LHCN-M2 (cell line): ENCODE data around the gene PIGZ. TPM values are rescaled to one million over a fixed set of nuclear protein-coding genes. Genes with fewer than 3 reads are reported as not detected.
"Not testable (repeated sequence)": the region's sequence is repeated elsewhere in the genome, so short reads cannot be mapped to it uniquely, and the experiment has no call there.

Experiments
- DNase-seq: peaks from one replicate; pipeline ENCODE4 v3.0.0-alpha.2; 2012; ENCODE audit warnings: low read depth
- total RNA-seq: library from RNA; depleted of rRNA; stranded (reverse); fragments of >200 nt; gene quantifications from 2 replicates; pipeline ENCODE4 v1.2.3, GENCODE V29; 2014

The PIGZ gene
- total RNA-seq, 1 experiment from 2014 or later, result 2.4 TPM

DNA sequence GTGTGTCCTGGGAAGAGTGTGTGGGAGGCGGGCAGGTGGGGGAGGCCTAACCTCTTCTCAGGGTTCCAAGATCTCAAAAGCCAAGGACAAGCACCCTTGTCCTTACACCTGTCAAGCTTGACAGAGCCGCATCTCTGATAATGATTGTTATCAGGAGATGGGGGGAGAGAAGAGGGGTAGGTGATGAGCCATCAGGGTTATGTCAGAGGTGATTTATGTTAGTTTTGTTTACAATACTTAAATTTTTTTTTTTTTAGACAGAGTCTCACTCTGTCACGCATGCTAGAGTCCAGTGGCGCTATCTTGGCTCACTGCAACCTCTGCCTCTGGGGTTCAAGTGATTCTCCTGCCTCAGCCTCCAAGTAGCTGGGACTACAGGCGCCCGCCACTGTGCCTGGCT, 18.9 kb downstream of the PIGZ start:
- DNase-seq, result no peak

DNA sequence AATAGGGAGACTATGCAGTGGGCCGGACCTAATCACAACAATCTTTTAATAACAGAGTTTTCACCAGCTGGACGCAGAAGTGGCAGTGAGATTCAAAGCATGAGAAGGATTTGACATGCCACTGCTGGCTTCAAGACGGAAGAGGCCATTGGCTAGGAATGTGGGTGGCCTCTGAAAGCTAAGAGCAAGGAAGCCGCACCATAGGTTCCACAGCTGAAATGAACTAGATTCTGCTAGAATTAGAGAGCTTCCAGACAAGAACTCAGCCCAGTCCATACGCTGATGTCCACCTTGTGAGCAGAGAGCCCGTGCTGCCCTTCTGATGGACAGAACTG, 19.4 kb downstream of the PIGZ start:
- DNase-seq, result no peak

DNA sequence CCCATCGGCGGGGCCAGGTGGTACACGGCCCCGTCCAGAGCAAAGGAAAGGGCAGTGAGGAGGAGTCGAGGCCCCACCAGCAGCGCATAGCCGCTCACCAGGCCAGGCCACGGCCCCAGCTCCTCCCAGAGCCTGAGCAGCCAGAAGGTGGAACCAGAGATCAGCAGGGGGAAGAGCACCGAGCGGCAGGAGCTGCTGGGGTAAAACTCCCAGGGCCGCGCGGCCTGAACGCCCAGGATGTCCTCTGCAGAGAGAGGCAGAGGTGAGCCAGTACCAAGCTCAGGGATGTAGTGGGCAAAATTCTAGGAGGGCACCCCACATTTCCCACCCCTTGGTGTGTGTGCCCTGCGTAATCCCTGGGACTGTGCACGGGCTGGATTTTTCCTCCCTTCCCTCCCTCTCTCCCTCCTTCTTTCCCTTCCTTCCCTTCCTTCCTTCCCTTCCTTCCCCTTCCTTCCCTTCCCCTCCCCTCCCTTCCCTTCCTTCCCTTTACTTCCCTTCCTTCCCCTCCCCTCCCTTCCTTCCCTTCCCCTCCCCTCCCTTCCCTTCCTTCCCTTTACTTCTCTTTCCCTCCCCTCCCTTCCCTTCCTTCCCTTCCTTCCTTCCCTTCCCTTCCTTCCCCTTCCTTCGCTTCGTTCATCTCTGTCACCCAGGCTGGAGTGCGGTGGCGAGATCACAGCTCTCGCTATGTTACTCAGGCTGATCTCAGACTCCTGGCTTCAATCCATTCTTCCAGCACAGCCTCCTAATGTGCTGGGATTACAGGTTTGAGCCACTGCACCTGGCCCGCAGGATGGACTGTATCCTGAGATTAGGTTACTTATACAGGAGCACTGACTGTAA, 20.0 kb downstream of the PIGZ start:
- DNase-seq, result peak; percentile 39

DNA sequence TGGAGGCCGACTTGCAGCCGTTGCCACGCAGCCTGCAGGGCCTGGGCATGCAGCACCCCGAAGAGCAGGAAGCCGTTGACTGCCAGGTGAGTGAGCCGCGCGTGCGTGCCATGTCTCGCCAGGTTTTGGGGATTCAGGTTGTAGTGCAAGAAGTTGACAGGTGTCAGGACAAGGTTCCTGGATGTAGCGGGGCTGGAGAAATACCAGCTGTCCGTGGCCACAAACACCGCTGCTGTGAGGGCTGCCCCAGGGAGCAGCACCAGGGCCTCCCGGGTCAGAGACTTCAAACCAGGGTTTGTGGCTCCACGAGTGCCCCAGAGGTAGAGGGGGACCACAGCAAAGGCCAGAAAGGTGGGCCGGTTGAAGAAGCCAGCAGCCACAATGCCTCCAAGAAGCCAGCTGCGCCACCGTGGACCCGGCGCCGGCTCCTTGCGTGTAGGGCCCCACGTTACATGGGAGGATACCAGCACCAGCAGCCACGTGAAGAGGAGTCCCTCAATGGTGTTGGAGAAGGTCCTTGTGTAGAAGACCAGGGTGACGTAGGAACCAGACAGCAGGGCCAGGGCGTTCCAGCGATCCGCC, 20.7 kb downstream of the PIGZ start:
- DNase-seq, result no peak

DNA sequence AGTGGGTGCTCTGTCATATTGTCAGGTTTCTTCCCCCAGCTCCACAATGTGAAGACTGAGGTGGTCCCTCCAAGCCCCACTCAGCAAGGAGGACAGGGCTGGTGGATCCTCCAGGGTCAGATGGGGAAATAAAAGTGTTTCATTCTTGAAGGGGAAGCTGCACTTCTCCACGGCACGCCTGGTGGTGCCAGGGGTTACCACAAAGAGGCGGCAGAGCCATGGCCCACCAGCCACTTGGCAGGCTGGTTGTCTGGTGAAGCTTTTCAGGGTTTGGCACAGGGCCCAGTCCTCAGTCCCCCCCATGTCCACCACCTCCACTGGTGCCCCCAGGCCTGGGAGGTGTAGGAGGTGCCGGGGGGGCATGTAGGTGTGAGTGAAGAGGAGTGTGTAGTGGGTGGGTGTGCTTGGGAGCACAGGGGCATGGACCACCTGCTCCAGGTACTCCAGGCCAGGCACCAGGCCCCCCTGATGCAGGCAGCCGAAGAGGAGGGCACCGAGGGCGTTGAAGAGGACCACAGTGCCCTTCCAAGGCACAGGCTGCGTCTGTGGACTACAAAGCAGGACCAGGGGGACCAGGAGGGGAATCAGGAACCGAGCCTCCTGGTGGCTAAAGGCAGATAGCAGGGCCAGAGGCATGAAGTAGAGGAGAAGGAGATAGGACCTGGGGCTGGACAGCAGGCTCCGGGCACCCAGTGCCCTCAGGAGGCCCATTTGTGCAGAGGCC, 21.3 kb downstream of the PIGZ start:
- DNase-seq, result no peak

DNA sequence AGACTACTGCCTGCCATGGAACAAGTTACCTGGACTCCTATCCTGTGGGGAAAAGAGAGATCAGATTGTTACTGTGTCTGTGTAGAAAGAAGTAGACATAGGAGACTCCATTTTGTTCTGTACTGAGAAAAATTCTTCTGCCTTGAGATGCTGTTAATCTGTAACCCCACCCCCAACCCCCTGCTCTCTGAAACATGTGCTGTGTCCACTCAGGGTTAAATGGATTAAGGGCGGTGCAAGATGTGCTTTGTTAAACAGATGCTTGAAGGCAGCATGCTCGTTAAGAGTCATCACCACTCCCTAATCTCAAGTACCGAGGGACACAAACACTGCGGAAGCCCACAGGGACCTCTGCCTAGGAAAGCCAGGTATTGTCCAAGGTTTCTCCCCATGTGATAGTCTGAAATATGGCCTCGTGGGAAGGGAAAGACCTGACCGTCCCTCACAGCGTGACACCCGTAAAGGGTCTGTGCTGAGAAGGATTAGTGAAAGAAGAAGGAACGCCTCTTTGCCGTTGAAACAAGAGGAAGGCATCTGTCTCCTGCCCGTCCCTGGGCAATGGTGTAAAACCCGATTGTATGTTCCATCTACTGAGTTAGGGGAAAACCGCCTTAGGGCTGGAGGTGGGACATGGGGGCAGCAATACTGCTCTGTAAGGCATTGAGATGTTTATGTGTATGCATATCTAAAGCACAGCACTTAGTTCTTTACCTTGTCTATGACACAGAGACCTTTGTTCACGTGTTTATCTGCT, 24.4 kb downstream of the PIGZ start:
- DNase-seq, result not testable (repeated sequence)

DNA sequence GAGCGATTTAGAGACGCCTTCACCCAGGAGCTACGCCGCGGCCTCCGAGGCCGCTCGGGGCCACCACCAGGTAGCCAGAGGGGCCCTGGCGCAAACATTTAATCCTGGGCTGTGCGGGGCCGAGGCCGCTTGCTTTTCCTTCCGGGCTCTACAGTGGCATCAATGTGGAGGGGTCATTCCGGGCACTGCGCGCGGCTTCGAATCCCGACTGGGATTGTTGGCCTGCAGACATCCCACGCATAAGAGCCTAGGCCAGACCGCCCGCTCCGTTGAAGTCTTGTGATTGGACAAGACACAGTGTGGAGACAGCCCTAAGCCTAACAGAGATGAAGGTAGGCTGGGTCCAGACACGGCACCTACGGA, 25.7 kb downstream of the PIGZ start:
- DNase-seq, result peak; percentile 10

DNA sequence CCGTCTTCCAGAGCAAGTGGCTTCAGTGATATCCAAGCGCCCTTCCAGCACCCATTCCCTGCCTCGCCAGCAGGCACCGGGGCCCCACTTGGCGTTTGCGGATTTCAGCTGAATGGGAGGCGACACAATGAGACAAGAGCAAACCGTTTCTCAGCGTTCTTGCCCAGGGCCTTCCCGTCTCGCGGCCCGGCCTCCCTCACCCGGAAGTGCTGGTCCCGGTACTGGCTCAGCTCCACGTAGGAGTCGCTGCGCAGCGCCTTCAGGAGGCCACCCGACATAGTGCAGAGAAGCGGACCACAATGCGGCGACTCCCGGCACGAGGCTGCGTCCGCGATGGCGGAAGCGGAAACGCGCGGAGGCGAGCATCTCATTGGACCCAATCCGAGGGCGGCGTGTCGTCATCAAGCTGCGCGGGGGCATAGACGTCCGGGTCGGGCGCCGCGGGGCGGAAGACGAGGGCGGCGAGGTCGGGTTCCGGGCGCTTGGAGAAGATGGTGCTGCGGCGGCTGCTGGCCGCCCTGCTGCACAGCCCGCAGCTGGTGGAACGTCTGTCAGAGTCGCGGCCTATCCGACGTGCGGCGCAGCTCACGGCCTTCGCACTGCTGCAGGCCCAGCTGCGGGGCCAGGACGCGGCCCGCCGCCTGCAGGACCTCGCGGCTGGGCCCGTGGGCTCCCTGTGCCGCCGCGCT, 26.3 kb downstream of the PIGZ start, which contains the start of gene NCBP2:
TSS of gene NCBP2 (minus strand) at position 303 of the 689 bp plus-strand sequence. CDS start at position 278, 25 bp downstream.
- DNase-seq, result peak; percentile 98

DNA sequence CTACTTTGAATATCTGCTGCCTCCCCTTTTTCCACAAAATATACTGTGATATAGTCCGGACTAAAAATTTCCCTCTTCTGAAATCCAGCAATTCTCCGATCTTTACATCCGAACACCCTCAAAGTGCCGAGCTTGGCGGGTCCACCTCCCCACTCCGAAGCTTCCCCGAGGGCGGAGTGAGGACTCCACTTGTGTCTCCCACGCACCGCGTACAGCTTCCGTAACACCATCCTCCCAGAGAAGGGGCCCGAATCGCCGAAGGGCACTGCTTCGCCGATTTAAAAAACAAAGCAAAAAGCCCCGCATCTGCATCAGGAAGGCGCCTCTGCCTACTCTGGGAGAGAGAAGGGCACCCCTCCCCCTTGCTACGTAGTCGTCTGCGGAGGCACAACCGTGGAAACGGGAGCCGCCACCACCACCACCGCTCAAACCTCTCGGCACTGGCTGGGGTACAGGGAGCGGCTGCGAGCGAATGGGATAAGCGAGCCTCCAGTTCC, 26.9 kb downstream of the PIGZ start:
- no peak for DNase-seq

DNA sequence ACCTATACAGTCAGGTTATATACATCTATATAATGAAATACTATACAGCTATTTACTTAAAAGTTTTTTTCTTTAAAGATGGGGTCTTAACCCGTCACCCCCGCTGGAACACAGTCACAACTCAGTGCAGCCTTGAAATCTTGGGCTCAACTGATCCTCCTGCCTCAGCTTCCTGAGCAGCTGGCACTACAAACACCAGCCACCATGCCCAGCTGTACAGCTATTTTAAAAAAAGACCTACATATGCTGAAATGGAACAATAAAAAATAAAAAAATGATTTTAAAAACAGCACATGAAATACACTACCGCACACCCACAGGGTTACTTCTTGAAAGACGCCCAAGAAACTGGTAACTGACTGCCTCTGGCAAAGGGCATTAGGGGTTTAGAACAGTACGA, 30.1 kb downstream of the PIGZ start:
- no peak for DNase-seq

DNA sequence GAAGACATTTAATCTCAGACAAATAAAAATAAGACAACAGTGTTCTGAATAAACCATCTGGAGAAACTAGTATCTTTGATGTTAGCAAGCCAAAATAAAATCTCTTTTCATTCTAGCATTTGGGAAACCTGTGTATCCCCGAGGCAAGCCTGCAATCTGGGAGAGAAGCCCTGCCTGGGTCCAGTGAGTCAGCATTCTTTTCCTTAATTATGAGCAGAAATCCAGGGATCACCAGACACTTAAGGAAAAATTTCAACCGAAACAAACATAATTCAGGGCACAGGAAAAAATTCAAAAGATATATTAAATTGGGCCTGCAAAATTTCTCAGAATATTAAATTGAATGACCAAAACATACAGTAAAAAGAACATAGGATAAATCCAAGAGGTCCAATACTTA, 30.5 kb downstream of the PIGZ start:
- no peak for DNase-seq

DNA sequence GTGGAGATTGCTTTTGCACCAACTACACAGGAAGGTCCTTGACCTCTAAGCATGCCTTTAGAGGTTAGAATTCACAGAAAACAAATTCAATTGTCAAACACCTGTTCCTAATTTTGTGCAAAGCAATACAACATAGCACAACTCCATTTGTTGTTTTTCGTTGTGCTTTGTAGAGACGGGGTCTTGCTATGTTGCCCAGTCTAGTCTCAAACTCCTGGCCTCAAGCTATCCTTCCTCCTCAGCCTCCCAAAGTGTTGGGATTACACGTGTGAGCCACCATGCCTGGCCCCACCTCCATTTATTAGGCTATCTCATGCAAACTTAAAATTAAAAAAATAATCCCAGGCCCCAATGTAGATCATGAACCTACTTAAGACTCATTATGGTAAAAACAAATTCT, 32.3 kb downstream of the PIGZ start:
- DNase-seq, result no peak

DNA sequence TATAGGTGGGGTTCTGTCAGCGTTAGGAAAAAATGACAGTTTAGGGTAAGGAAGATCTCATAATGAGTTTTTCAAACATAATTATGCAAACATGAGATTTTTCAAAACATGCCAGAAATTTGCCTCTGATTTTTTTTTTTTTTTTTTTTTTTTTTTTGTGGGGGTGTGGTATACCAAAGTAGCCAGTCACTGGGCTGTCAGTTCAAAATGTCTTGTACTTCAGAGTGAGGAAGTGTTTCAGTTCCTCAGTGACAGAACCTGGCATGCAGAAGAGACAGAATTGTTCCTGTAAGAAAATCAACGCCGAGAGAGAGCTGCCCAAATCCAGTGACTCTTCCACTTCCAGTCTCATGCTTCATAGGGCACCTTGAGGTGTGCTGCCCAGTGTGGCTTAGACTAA, 36.0 kb downstream of the PIGZ start:
- no peak for DNase-seq

DNA sequence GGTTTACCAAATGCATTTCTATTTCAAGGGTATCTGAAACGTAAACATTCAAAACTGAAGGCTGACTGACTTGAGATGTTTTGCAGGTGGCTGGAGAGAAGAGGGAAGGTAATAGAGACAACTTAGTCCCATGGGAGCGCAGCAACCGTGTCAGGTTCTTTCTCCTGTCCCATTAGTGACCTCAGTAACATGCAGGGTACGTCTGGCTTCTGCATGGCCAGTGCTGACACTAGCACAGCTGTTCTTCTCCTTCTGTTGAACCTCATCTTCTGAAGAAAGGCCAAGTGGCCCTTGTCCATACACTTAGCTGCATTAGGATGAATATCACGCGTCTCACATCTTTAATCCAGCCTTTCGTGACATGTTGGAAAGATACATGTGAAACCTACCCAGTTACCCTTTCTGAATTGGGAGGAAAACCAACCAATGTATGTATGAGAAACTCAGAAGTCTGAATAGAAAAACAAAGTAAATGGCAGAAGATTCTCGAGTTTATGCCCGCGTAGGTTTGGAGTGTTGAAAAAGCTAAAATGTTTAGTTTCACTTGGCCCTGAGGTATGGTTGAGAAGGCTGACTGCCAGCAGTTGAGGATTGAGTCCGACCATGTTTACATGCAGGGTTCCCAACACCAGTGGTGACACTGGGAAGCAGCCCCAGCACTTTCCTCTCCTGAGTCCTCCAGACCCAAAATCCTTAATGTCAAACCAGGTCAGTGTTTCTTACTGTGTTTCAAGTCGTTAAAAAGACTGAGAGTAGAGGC, 36.6 kb downstream of the PIGZ start:
- no peak for DNase-seq

DNA sequence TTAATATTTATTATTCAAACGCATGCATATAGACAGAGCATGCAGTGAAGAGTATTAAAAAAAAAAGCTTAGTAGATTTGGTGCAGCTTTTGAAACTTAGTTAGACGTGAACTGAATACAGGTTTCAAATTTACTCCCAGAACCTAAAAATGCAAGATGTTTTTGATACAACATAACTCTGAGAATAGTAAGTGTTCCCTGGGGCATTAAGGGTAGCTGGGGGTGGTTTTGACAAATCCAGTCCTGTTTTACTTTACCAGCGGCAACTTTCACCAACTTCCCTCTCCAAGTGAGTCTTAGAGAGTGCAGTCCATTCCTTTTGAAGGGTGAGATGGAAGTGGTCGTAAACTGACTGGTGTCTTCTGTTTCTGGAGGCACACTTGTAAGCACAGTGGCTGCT, 37.5 kb downstream of the PIGZ start:
- DNase-seq, result no peak

DNA sequence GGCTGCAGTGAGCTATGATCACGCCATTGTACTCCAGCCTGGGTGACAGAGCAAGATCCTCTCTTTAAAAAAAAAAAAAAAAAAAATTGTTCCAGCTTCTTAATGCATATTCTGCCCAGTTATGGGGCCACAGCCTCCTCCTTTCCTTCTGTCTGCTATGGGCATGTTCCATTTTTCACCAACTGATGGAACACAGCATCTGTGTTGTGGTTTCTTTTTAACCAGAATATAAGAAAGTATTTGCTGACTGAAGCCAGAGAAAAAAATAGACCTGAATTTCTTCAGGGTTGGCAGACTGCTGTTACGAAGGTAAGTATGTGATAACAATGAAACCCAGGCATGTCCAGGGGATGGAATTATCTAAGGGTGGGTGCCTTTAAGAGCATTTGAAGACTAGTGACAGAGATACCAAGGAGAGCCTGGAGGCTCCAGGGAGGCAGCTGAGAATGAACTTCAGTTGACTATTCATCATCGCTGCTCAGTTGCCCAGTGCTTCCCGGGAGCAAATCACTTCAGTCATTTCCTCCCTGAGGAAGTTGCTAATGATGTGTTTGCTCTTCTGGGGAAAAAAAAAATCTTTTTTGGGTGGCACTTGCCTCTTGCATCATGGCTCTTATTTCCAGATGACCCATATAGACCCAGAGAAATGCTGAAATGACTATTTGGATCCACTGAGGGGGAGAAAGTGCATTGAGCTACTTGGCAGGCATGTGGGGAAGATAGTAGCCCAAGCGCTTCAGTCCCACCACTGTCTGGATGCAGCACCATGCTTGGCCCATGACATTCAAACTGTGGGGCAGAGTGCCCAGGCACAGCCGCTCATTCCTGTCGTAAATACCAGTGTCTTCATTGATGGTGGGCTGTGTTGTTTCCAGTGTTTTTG, 40.8 kb downstream of the PIGZ start:
- peak; percentile 9 for DNase-seq

DNA sequence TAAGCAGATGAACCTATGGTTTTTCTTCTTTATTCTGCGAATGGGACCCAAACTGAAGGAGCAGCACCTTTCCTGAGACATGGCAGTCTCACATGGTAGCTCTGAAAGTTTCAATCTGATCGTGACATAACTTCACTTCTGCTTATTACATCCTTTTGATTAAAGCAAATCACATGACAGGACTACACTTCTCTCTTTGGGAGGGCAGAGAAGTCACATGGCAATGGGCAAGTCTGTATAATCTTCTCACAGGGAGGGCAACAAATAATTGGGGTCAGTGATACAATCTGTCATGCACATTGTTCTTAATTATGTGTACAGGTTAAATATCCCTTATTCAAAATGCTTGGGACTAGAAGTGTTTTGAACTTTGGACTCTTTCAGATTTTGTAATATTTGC, 47.9 kb downstream of the PIGZ start:
- no peak for DNase-seq

DNA sequence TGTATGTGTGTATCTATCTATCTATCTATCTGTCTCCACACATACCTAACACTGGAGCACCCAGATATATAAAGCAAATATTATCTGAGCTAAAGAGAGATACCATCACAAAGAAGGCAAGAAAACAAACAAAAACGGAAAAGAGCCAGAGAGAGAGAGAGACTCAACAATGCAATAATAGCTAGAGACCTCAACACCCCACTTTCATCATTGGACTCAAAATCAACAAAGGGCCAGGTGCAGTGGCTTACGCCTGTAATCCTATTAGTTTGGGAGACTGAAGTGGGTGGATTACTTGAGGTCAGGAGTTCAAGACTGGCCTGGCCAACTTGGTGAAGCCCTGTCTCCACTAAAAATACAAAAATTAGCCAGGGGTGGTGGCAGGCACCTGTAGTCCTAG, 49.7 kb downstream of the PIGZ start:
- no peak for DNase-seq

DNA sequence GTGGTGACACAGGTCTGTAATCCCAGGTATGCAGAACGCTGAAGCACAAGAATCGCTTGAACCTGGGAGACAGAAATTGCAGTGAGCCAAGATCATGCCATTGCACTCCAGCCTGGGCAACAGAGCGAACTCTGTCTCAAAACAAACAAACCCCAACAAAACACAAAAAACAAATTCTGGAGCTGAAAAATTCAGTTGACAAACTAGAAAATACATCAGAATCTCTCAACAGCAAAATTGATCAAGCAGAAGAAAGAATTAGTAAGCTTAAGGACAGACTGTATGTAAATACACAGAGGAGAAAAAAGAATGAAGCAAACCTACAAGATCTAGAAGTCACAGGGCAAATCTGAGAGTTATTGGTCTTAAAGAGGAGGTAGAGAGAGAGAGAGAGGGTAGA, 51.6 kb downstream of the PIGZ start:
- DNase-seq, result no peak

DNA sequence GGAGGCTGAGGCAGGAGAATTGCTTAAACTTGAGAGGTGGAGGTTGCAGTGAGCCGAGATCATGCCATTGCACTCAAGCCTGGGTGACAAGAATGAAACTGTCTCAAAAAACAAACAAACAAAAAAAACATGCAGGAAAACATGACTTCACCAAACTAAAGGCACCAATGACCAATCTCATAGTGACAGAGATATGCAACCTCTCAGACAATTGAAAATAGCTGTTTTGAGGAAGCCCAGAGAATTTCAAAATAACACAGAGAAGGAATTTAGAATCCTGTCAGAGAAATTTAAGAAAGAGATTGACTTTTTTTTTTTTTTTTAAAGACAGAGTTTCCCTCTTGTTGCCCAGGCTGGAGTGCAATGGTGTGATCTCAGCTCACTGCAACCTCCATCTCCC, 52.4 kb downstream of the PIGZ start:
- DNase-seq, result no peak
